HCT116 (cell line): ENCODE results near the gene C2CD2L. TPM values are rescaled to one million over a fixed set of nuclear protein-coding genes. Genes with fewer than 3 reads are reported as not detected.

Source experiments
- ATAC-seq: fragments of 200-7000 bp; cut with Tn5 transposase; 2 replicates; pipeline ENCODE4 v1.9.1; 2020; ENCODE audit warnings: mild to moderate bottlenecking, moderate library complexity
- BruUV-seq: library from RNA; stranded (reverse); fragments of 400-500 nt; replicated peaks from 2 replicates; lab custom pipeline; 2021; lab: Mats Ljungman, UMichigan
- CTCF ChIA-PET: fragments of 300-600 bp; sonication (Branson Sonifier 250); formaldehyde crosslinking; loops from one replicate; lab custom pipeline; 2021; ENCODE audit warnings: antibody characterized with exemption; lab: Charles Lee
- POLR2A ChIA-PET: fragments of 300-600, 350-600 bp; sonication (Branson Sonifier 250); formaldehyde crosslinking; loops from one replicate; lab custom pipeline; 2021; ENCODE audit warnings: antibody characterized with exemption; lab: Charles Lee
- RAD21 ChIA-PET, 2 experiments: fragments of 300-600 bp; sonication (Branson Sonifier 250); formaldehyde crosslinking; loops; one replicate each; lab custom pipeline; 2023; ENCODE audit warnings: low total read pairs in 2 of 2; ENCODE audit not compliant: uncharacterized antibody in 2 of 2, unreplicated experiment in 2 of 2, low non-redundant PET in 1 of 2; lab: Charles Lee
- DNase-seq: peaks from one replicate; pipeline ENCODE4 v3.0.0-alpha.2; 2010; ENCODE audit warnings: low read depth, low spot score
- H2AFZ ChIP-seq: fragments of 200-600 bp; shearing (Covaris generic), sonication (generic); 2 replicates; pipeline ENCODE4 v1.6.1; 2017; ENCODE audit warnings: low read depth, mixed run types, mixed read lengths, antibody characterized with exemption, low read length; ENCODE audit not compliant: poor library complexity, severe bottlenecking
- H3K27ac ChIP-seq: 2 replicates; pipeline ENCODE4 v1.5.1; 2012; ENCODE audit warnings: low read depth, low read length
- H3K27me3 ChIP-seq: fragments of 200-600 bp; sonication (generic); 2 replicates; pipeline ENCODE4 v1.6.1; 2016; ENCODE audit warnings: mixed run types, low read length, mixed read lengths; ENCODE audit not compliant: insufficient read depth
- H3K36me3 ChIP-seq, 2 experiments: fragments of 200-500 bp in 1 of 2; fragments of 200-600 bp in 1 of 2; sonication (Bioruptor generic) in 1 of 2; sonication (generic) in 1 of 2; 2 replicates each; pipeline versions ENCODE4 v1.5.1 to v1.6.1; 2014 to 2016; ENCODE audit warnings: low read length in 2 of 2, inconsistent platforms in 1 of 2, mixed read lengths in 1 of 2, mixed run types in 1 of 2; ENCODE audit not compliant: insufficient read depth in 2 of 2, control insufficient read depth in 1 of 2
- H3K4me1 ChIP-seq, 2 experiments: fragments of 200-600 bp in 1 of 2; sonication (generic) in 1 of 2; 2 replicates each; pipeline versions ENCODE4 v1.5.1 to v1.6.1; 2012 to 2017; ENCODE audit warnings: low read length in 2 of 2, inconsistent platforms in 1 of 2, mild to moderate bottlenecking in 1 of 2, mixed read lengths in 1 of 2, mixed run types in 1 of 2, moderate library complexity in 1 of 2; ENCODE audit not compliant: insufficient read depth in 2 of 2, control insufficient read depth in 1 of 2
- H3K4me2 ChIP-seq: fragments of 200-600 bp; sonication (generic); 2 replicates; pipeline ENCODE4 v1.6.1; 2017; ENCODE audit warnings: mixed run types, low read length, mixed read lengths
- H3K4me3 ChIP-seq, 2 experiments: fragments of 200-600 bp in 1 of 2; sonication (generic) in 1 of 2; replicated peaks in 1 of 2; 2 replicates each; pipeline ENCODE4 v1.5.1; 2011 to 2016; ENCODE audit warnings: low read length in 2 of 2, control low read depth in 1 of 2, low read depth in 1 of 2, mild to moderate bottlenecking in 1 of 2, mixed read lengths in 1 of 2, mixed run types in 1 of 2
- H3K79me2 ChIP-seq: fragments of 200-600 bp; sonication (generic); 2 replicates; pipeline ENCODE4 v1.6.1; 2017; ENCODE audit warnings: mild to moderate bottlenecking, mixed run types, low read length, moderate library complexity, mixed read lengths; ENCODE audit not compliant: insufficient read depth
- H3K9ac ChIP-seq: fragments of 200-600 bp; sonication (generic); 2 replicates; pipeline ENCODE4 v1.6.1; 2016; ENCODE audit warnings: low read length, mixed read lengths
- H3K9me2 ChIP-seq: fragments of 200-600 bp; sonication (generic), shearing (Covaris generic); 2 replicates; pipeline ENCODE4 v1.6.1; 2017; ENCODE audit warnings: mixed run types, mild to moderate bottlenecking, moderate library complexity; ENCODE audit not compliant: insufficient read depth
- H3K9me3 ChIP-seq, 2 experiments: fragments of 200-500 bp in 1 of 2; fragments of 200-600 bp in 1 of 2; sonication (Bioruptor generic) in 1 of 2; sonication (generic) in 1 of 2; 2 replicates each; pipeline ENCODE4 v1.6.1; 2014 to 2017; ENCODE audit warnings: low read length in 2 of 2, mixed read lengths in 2 of 2, inconsistent platforms in 1 of 2, low read depth in 1 of 2, mild to moderate bottlenecking in 1 of 2, mixed run types in 1 of 2, moderate library complexity in 1 of 2; ENCODE audit not compliant: control insufficient read depth in 1 of 2, insufficient read depth in 1 of 2
- H4K20me1 ChIP-seq: fragments of 200-600 bp; sonication (generic), shearing (Covaris generic); 2 replicates; pipeline ENCODE4 v1.6.1; 2017; ENCODE audit warnings: mixed run types, mild to moderate bottlenecking, moderate library complexity; ENCODE audit not compliant: insufficient read depth
- EGR1 ChIP-seq: IDR thresholded peaks from 2 replicates; pipeline ENCODE4 v1.6.1; 2012; ENCODE audit warnings: low read depth
- RAD21 ChIP-seq: IDR thresholded peaks from 2 replicates; pipeline ENCODE4 v1.6.1; 2012; ENCODE audit warnings: low read depth, mild to moderate bottlenecking
- intact Hi-C: fragments of 100-400 bp; cut with micrococcal nuclease; formaldehyde crosslinking; loops from 2 replicates; pipeline ENCODE4 v1.10.0; 2022
- total RNA-seq: library from RNA; stranded (reverse); gene quantifications from one replicate; pipeline ENCODE4 v1.2.1, GENCODE V29; 2021; ENCODE audit not compliant: unreplicated experiment

Gene C2CD2L
- total RNA-seq, 1 experiment from 2014 or later: 12.4 TPM

DNA sequence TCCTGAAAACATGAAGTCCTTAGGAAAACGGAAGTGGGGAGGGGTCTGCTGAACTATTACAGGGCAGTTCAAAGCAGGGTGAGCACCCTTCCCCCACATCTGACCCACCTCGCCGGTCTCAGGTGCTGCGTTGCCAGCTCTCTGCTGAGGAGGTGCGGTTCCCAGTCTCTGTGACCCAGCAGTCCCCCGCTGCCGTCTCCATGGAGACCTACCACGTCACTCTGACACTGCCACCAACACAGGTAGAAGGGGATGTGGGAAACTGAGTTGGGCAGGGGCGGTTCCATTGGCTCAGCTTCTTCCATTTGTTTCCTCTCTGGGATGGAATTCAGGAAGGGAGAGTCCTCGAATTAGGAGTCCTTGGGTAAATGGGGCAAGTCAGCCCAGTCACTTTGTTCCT, 3.3 kb downstream of the C2CD2L start:
- ChIA-PET POLR2A (interaction anchor here (2.9 kb wide), 1 partner anchor 11 kb away, joined by 9 read pairs; the partner anchor contains the start of gene HINFP), CTCF (no interaction called here), RAD21 (interaction anchor here in 1 of 2 experiments (0.6 kb wide), 1 partner anchor 294 kb away, joined by 3 read pairs; no protein-coding TSS in a partner anchor)
- Histone ChIP-seq H3K27me3 (no peaks in the 10 kb centered on the region), H2AFZ (no peak overlapping the region), H3K9me3 (no peaks in the 10 kb centered on the region), H3K4me1 (peaks cover 16 to 31% of the 10 kb centered on the region in 2 experiments), H3K9ac (no peak overlapping the region), H3K4me2 (no peak overlapping the region), H3K79me2 (peaks cover 6% of the 10 kb centered on the region; the same call in 1 of the 2 replicates), H3K27ac (no peak overlapping the region), H4K20me1 (no peaks in the 10 kb centered on the region), H3K4me3 (no peak overlapping the region), H3K36me3 (peaks cover 6 to 19% of the 10 kb centered on the region in 2 experiments; a peak in 2 of 4 replicates), H3K9me2 (no peaks in the 10 kb centered on the region)
- intact Hi-C loops: no loop called here
- no TSS peak for BruUV-seq
- DNase-seq (no peak), ATAC-seq (no peak)
- TF ChIP-seq RAD21: no peak

DNA sequence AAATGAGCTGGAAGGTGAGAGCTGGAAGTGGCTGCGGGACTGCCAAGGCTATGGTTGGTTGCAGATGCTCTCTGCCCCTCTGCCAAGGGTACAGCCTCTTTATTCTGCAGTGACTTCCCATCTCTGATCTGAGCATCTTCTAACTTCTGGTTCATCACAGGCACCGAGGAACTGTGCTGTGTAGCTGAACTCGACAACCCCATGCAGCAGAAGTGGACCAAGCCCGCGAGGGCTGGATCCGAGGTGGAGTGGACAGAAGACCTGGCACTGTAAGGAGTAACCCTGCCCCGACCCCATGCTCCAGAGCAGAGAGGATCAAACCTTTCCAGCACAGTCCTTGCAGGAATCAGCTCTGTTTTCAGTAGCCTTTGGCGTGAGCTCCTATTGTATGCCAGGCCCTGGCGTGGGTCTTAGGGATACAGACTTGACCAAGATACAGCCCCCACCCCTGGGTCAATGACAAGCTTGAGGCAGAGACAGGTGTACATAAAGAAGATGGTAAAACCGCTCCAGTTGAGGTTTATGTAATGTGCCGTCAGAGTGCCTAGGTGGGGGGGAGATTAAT, 4.3 kb downstream of the C2CD2L start:
- Histone ChIP-seq H3K4me1 (peaks cover 11 to 25% of the 10 kb centered on the region in 2 experiments), H2AFZ (no peak overlapping the region), H3K27ac (no peak overlapping the region), H3K9me2 (no peaks in the 10 kb centered on the region), H4K20me1 (no peaks in the 10 kb centered on the region), H3K79me2 (peaks cover 6% of the 10 kb centered on the region; the same call in 1 of the 2 replicates), H3K36me3 (peaks cover 11 to 21% of the 10 kb centered on the region in 2 experiments; a peak in 2 of 4 replicates), H3K9me3 (no peaks in the 10 kb centered on the region), H3K4me2 (no peak overlapping the region), H3K27me3 (no peaks in the 10 kb centered on the region), H3K4me3 (no peak overlapping the region)
- DNase-seq: no peak
- ATAC-seq: no peak
- intact Hi-C loops: no loop called here
- BruUV-seq: no TSS peak
- POLR2A ChIA-PET: interaction anchor here (1.3 to 2.9 kb wide), 2 partner anchors 9 to 10 kb away, joined by 3 to 9 read pairs; partner anchors contain the start of genes DPAGT1 and HINFP
- RAD21 ChIA-PET: no interaction called here
- CTCF ChIA-PET: no interaction called here
- TF ChIP-seq RAD21 (no peak), EGR1 (no peak)
- TF ChIP-seq, all 23 proteins: peak for 0
- H3K9ac ChIP-seq: no peak overlapping the region
